Activated CD8-positive, alpha-beta memory T cell treated with anti-CD3 and anti-CD28 coated beads, Interleukin-2, amount 50 U/mL, for 48 hours (primary cell): ENCODE measurements around the gene UEVLD.
"Not testable (repeated sequence)": the region's sequence is repeated elsewhere in the genome, so short reads cannot be mapped to it uniquely, and the experiment has no call there.

ENCODE experiments used
- DNase-seq: peaks from one replicate; pipeline ENCODE4 v3.0.0-alpha.2; 2020

UEVLD gene

GRCh38 chr11:18588297-18589252 lies at the start of gene UEVLD:
UEVLD (minus strand) TSS chr11:18588734; CDS start chr11:18588654, 80 bp downstream.
- DNase-seq: peak; percentile 86

DNA sequence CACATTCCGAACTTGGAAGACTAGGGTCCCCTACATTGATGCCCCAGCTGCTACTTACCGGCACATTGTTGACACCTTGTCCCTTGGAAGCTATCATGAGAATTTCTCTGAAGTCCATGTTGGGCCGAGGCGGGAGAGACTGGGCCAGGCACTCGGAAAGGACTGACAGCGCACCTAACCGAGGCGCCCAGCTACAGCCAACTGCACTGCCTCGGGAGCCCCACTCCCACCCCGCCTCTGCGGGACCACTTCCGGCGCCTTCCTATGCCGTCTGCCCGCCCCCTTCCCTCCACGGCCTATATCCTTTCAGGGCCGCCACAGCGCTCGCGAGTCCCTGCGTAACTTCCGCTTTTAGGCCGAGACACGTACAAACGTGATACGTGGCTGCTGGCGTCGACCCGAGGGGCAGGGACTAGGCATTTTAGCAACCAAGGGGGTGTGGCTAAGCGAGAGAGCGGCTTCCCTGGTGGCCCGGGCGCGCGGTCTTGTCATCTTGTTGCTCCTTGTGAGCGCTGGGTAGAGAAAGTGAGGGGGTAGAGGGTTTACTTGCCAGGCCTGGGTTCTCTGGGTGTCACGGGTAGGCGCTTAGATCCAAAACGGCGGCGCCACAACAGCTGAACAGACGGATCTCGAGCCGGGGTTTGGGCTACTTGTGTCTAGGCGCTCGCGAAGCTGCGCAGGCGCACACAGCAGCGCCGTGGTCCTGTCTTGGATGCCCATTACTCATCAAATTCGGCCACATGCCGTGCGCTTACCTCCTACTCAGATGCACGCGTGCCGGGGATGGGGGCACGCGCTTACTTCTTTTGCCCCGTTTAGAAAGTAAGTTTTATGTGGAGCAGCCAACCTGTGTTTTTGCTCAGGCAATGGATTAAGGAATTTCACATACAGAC lies 45.9 kb upstream of the UEVLD start, which contains the start of gene SPTY2D1:
SPTY2D1 (minus strand) TSS at position 203 of the 893 bp plus-strand sequence; CDS start at position 118, 85 bp downstream.
- DNase-seq: peak; percentile 97

GRCh38 chr11:18633256-18634139 lies 45.0 kb upstream of the UEVLD start:
- DNase-seq: no peak

GRCh38 chr11:18632841-18633240 lies 44.3 kb upstream of the UEVLD start:
- DNase-seq: no peak

GRCh38 chr11:18624161-18624560 lies 35.6 kb upstream of the UEVLD start:
- DNase-seq: no peak

- no peak for DNase-seq
These were observed 35.2 kb upstream of the UEVLD start for GRCh38 chr11:18623707-18624106.

- DNase-seq: no peak
These were observed 29.9 kb upstream of the UEVLD start for GRCh38 chr11:18618342-18619025.

- no peak for DNase-seq
These were observed 29.3 kb upstream of the UEVLD start for GRCh38 chr11:18617688-18618341.

- no peak for DNase-seq
These were observed 27.3 kb upstream of the UEVLD start for GRCh38 chr11:18615628-18616392.

- no peak for DNase-seq
These were observed 26.1 kb upstream of the UEVLD start for GRCh38 chr11:18614667-18615066.

DNA sequence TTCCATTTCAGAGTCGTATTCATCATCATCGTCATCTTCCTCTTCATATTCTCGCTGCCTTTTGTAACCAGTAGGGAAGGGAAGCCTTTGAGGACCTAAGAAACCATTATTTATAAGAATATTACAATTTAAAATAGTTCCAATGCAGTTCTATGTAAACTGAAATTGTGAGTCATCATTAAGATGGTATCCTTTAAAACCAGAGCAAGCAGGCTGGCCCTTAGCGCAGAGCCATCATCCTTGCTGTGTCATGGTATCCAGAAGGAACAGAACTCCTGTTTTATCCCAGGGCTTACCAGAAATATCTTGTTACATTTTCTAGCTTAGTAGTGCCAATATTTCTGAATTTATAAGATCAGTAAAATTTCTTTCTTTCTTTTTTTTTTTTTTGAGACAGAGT lies 23.9 kb upstream of the UEVLD start:
- no peak for DNase-seq

- no peak for DNase-seq
These were observed 22.7 kb upstream of the UEVLD start for GRCh38 chr11:18611196-18611595.

DNA sequence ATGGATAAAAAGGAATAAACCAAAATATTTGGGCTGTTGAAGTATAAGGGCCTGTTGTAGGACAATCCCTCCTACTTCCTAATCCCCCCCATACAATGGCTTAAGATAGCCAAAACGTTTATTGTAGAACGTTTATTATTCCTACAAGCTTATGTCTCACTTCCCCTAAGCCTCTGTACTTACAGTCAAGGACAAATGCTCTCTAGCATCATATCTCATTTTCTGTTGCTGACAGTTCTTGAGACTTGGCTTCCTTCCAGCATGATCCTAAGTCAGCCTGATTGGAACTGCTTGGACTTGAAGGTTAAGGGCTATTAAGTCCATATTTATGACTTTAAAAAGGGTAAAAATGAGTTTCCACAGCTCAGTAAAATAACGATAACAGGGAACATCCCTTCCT lies 19.8 kb upstream of the UEVLD start:
- DNase-seq: no peak

DNA sequence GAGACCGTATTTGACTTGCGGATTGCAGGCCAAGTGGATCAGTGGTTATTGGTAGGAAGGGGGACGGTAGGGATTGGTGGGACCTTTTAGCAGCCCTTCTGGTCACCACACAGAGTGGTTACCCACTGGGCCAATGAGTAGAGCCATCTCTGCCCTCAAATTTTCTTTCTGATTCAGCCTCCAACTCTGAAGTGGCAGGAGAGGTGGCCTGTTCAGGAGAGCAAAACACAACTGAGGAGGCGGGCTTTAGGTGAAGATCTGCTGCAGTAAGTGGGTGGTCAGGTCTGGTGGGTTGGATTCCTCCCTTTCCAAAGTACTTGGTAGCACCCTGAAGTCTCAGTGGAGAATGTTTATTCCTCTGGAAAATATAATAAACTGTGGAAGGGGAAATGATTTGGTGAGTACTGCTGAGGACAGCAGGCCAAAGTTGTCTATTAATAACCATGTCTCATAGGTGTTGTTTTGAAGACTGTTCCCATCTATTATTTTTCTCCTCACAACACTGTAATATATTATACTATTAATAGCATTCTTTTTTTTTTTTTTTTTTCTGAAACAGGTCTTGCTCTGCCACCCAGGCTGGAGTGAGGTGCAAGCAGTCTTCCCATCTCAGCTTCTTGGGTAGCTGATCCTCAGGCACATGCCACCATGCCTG lies 12.5 kb upstream of the UEVLD start:
- no peak for DNase-seq

- no peak for DNase-seq
These were observed 11.3 kb upstream of the UEVLD start, which contains the start of gene MISFA for GRCh38 chr11:18599739-18600230. MISFA (plus strand) TSS chr11:18599789; CDS start chr11:18599929, 140 bp downstream.

DNA sequence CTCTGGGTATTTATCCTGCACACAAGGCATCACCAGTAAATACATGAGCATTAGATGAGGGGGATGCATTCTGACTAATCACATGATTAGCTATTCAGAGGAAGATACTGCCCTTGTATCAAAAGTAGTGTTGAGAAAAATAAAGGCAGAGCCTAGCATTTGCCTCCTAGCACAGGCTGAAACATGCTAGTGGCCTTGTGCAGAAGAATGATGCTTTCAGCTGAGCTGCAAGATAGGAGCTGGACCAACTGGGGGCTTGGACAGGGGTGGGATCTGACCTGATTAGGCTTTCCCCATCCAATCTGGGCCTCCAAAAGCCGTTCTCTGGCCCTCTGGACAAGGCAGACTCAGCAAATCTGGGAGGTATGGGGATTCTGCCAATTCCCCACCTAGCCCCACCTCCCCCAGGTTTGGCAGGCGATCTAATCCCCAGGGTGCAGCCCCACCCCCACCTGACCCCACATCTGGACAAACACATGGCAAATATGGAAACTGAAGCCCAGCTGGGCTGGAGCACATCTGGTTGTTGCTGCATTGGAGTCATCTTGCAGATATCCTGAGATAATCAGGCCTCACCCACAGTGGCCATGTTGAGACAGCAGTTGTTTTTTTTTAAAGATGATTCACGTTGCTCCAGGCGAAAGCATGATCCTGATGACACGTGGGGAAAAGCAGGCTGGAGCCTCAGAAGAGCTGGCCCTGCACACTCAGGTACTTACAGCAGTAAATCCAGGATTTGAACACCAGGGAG lies 6.6 kb upstream of the UEVLD start:
- no peak for DNase-seq

GRCh38 chr11:18594088-18594487 lies 5.6 kb upstream of the UEVLD start:
- DNase-seq: not testable (repeated sequence)

DNA sequence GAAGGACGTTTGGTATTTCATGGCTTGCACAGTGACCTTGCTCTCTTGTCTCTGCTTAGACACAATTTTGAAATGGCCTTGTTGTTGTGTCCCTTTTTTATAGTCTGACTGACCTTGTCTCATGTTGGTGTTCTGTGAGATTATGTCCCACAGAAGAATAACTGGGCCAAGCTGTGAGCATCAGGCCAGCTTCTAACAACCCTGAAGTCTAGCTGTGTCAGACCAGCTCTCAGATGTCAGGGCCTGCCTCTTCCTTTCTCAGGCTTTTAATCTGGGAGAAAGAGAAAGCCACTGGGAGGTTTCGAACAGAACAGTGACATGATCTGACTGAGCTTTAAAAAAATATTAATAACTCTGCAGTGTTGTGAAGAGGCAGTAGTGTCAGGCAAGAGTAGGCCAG lies 2.0 kb upstream of the UEVLD start:
- no peak for DNase-seq

- DNase-seq: no peak
These were observed 6.7 kb downstream of the UEVLD start for GRCh38 chr11:18581825-18582224.
